ENCODE results near the gene PKD2.

The PKD2 gene

DNA sequence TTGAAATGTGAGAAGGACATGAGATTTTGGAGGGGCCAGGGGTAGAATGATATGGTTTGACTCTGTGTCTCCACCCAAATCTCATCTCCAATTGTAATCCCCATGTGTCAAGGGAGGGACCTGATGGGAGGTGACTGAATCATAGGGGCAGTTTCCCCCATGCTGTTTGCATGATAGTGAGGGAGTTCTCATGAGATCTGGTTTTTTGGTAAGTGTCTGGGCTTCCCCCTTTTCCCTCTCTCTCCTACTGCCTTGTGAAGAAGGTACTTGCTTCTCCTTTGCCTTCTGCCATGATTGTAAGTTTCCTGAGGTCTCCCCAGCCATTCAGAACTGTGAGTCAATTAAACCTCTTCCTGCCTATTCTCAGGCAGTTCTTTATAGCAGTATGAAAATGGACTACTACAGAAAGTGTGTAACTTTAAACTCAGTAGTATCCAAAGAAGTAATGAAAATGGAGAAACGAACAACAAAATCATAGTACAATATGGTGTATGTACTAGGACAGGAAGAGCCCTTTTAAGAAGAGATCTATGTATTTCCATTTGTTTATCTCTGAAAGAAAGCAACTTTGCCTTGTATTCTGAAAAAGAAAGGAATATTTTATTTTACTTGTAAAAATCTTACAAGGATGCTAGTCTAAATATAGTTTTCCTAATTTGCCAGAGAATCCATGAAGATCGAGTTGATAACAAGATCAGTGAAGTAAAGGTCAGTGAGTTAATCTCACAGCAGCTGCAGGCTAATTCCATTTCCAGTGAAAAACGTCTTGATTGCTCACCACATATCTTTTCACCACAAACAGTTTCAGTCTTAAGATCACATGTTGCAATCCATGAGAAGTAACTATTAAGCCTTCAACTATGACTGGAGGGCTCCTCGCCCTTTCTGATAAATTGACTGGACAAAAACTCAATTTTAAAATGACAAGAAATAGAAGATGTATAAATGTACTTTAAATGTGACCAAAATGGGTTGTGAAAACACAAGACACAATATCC is 20.5 kb downstream of the PKD2 start:
- DNase-seq (ENCODE audit: low spot score): no peak

- DNase-seq (ENCODE audit: low spot score): no peak
These were observed 21.5 kb downstream of the PKD2 start for GRCh38 chr4:88028946-88029345.

GRCh38 chr4:88029556-88029955 is 22.1 kb downstream of the PKD2 start:
- no peak for DNase-seq (ENCODE audit: low spot score)

- DNase-seq (ENCODE audit: low spot score): no peak
These were observed 23.3 kb downstream of the PKD2 start for GRCh38 chr4:88030565-88031310.

- peak; percentile 35 for DNase-seq (ENCODE audit: low spot score)
These were observed 25.9 kb downstream of the PKD2 start for GRCh38 chr4:88033309-88033708.

- no peak for DNase-seq (ENCODE audit: low spot score)
These were observed 27.9 kb downstream of the PKD2 start for GRCh38 chr4:88035292-88035691.

- no peak for DNase-seq (ENCODE audit: low spot score)
These were observed 30.0 kb downstream of the PKD2 start for GRCh38 chr4:88037447-88037846.

- DNase-seq (ENCODE audit: low spot score): no peak
These were observed 30.5 kb downstream of the PKD2 start for GRCh38 chr4:88037936-88038335.

GRCh38 chr4:88040707-88041106 is 33.3 kb downstream of the PKD2 start:
- no peak for DNase-seq (ENCODE audit: low spot score)

DNA sequence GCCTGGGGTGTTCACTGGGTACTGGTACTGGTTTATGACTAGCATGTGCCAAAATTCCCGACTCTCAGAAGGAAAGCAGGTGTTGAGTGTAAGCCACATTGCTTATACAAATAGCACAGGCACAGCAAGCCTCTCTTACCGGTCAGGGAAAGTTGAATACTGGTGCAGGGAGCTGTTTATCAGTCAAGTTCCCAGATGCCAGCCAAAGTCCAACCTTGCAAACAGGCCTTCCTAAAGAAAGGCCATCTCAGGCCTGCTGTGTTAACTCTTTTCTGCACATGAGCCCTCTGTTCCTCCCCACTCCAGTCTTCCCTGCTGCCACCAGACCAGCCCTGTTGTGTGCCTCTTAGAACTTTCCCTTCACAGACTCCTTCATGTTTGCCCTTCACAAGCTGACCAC is 34.2 kb downstream of the PKD2 start:
- no peak for DNase-seq (ENCODE audit: low spot score)

GRCh38 chr4:88043001-88043400 is 35.6 kb downstream of the PKD2 start:
- DNase-seq (ENCODE audit: low spot score): no peak

DNA sequence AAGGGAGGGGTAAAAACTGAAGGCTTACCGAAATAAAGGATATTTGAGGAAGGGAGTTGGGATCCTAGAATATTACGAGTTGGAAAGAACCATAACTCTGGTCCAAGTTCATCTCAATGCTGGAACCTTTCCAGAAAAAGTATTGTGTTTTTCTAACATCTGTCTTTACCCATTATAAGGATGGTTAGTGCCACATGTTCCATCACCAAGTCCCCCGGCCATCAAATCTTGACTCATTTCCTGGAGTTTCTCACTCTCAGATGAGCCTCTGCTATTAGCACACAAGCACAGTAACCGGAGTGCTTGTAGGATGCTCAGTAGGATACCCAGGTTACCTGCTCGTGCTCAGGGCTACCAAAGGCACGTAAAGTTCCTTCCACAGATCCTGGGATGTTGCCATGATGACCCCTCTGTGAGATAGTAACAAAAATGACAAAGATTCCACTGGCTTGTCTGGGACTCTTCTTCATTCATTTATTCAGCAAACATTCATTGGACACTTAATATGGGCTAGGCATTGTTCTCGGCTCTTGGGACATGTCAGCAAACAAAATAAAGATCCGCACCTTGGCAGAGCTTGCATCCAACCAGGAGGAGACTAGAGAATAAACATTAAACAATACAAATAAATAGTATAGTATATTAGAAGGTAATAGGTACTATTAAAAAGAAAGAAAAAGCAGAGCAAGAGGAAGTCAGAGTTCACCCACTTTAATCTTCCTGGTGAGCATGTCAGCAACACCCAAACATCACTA is 36.3 kb downstream of the PKD2 start:
- no peak for DNase-seq (ENCODE audit: low spot score)

- DNase-seq (ENCODE audit: low spot score): no peak
These were observed 37.6 kb downstream of the PKD2 start for GRCh38 chr4:88045021-88045420.

GRCh38 chr4:88054229-88054628 is 46.8 kb downstream of the PKD2 start:
- DNase-seq (ENCODE audit: low spot score): no peak

GRCh38 chr4:88054901-88055300 is 47.5 kb downstream of the PKD2 start:
- DNase-seq (ENCODE audit: low spot score): peak; percentile 2

DNA sequence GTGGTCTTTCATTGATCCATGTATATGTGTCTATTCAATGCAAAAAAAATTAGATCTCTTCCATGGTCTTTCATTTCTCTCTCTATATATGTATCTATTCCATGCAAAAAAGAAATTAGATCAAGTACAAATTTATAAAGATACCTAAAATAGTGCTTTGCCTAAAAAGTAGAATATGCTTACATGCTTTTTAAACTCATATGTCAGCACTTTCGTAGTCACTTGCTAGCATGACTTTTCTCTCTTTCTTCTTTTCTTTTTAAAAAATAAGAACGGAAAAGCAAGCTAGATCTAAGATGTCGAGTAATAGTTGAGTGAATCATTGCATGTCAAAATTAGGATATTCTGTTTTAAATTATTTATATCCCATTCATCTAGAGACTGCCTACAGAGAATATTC is 50.9 kb downstream of the PKD2 start:
- no peak for DNase-seq (ENCODE audit: low spot score)

DNA sequence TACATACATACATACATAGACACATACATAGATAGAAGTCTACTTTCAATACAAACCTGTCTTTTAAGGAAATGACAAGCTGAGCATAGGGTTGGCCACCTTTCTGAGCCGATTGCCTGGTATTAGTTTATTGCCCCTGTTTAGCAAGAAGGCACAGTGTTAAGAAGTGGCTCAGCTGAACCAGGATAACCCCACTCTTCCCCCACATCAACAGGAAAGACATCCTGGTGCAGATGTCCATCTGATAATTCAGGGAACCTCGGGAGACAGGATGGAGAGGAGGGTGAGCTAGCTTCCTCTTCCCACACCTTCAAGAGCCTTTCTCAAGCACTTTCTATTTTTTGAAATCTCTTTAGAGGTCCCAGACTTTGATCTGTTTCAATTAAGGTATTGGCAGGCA is 52.3 kb downstream of the PKD2 start:
- DNase-seq (ENCODE audit: low spot score): no peak

DNA sequence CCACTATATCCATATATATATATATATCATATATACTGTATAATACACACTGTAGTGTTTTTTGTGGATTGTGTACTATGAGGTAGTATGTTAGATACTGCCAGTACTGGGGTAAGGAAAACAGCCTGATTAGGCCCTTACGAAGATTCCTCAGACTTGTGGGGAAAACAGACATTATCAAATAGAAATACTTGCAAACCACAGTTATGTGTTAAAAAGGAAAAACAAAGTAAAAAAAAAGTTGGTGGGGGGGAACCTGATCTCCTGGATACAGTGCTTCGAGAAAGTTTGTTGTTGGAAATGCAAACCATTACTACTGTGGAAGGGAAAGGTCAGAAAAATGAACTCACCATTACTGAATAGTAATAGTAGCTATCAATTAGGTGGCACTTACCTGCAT is 53.0 kb downstream of the PKD2 start:
- DNase-seq (ENCODE audit: low spot score): no peak

DNA sequence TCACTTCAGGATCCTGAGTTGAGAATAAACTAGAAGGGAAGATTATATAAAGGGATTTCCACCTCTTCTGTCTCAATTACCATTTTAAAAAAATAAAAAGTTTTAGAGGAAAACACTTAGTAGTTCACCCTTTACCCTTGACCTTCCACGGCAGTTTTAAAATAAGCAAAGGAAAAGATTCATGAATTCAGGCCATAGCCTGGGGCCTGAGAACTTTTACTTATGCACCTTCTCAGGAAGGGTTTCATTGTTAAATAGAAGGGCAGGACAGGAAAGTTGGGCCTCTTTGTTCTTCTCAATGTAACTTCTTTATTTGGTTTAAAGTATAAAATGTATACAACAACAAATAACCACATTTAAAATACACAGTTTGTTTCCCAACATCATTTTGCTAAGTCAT is 54.9 kb downstream of the PKD2 start:
- DNase-seq (ENCODE audit: low spot score): no peak

- no peak for DNase-seq (ENCODE audit: low spot score)
These were observed 55.4 kb downstream of the PKD2 start for GRCh38 chr4:88062843-88063242.

DNA sequence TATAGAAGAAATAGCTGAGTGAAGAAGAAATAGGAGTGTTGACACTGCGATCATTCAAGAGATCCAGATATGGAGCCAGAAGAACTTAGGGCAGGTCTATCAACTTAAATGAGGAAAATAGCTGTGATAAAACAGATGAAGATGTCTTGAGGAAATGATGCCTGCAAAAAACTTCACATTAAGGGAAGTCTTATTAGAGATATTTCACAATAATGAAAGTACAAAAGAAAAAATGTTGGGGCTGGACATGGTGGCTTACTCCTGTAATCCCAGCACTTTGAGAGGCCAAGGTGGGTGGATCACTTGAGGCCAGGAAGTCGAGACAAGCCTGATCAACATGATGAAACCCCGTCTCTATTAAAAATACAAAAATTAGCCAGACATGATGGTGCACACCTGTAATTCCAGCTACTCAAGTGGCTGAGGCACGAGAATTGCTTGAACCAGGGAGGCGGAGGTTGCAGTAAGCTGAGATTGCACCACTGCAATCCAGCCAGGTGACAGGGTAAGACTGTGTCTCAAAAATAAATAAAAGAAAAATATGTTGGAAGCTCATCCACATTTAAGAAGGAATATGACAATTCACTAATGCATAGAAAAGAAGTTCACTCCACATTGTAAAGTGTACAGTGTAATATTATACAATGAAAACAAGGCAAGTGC is 56.3 kb downstream of the PKD2 start:
- DNase-seq (ENCODE audit: low spot score): no peak

- no peak for DNase-seq (ENCODE audit: low spot score)
These were observed 57.0 kb downstream of the PKD2 start for GRCh38 chr4:88064410-88064809.
